ENCODE results near the gene SHCBP1L. TPM values are rescaled to one million over a fixed set of nuclear protein-coding genes. Genes with fewer than 3 reads are reported as not detected.

The SHCBP1L gene
- total and polyA plus RNA-seq, 2 donors (not counting 1 experiment from before 2014, with no cell fraction given) = not detected

- Histone ChIP-seq H2AFZ (ENCODE audit: low read length) (no peak overlapping the region), H3K27ac (ENCODE audit: insufficient read depth, low read length) (no peak overlapping the region), H4K20me1 (ENCODE audit: control insufficient read depth, extremely low read depth, insufficient read depth, low read length) (no peaks in the 10 kb centered on the region), H3K79me2 (ENCODE audit: control insufficient read depth, insufficient read depth, low read length) (no peaks in the 10 kb centered on the region), H3K36me3 (ENCODE audit: control insufficient read depth, insufficient read depth, low read length) (peaks cover 28% of the 10 kb centered on the region), H3K9ac (ENCODE audit: insufficient read depth, low read length) (no peak overlapping the region), H3K4me1 (ENCODE audit: control insufficient read depth, extremely low read depth, insufficient read depth, low read length) (no peaks in the 10 kb centered on the region), H3K4me2 (ENCODE audit: extremely low read depth, insufficient read depth, low read length) (no peak overlapping the region), H3K9me3 (ENCODE audit: control insufficient read depth, insufficient read depth, low read depth, low read length) (no peaks in the 10 kb centered on the region), H3K27me3 (ENCODE audit: control insufficient read depth, insufficient read depth, low read length) (no peaks in the 10 kb centered on the region), H3K4me3 (replicated peaks in 1 of 4; ENCODE audit: control extremely low read depth in 1 of 4, insufficient read depth in 1 of 4, low read depth in 3 of 4, low read length in 4 of 4) (no peak overlapping the region)
- TF ChIP-seq CTCF (conservative IDR thresholded peaks at IDR 0.05 in 1 of 2, IDR thresholded peaks at IDR 0.05 in 1 of 2; ENCODE audit: low read depth in 1 of 2, low read length in 2 of 2) = no peak
- TF ChIP-seq EZH2 (IDR thresholded peaks at IDR 0.05; ENCODE audit: low read length, missing control alignments) = no peak
- no peak for DNase-seq (ENCODE audit: low read depth in 2 of 2)
Observed at GRCh38 chr1:182884872-182885271, 68.1 kb downstream of the SHCBP1L start.

GRCh38 chr1:182877842-182878241 lies 75.1 kb downstream of the SHCBP1L start:
- no peak for TF ChIP-seq CTCF (conservative IDR thresholded peaks at IDR 0.05 in 1 of 2, IDR thresholded peaks at IDR 0.05 in 1 of 2; ENCODE audit: low read depth in 1 of 2, low read length in 2 of 2)
- TF ChIP-seq EZH2 (IDR thresholded peaks at IDR 0.05; ENCODE audit: low read length, missing control alignments) = no peak
- Histone ChIP-seq H3K9ac (ENCODE audit: insufficient read depth, low read length) (no peak overlapping the region), H3K27ac (ENCODE audit: insufficient read depth, low read length) (no peak overlapping the region), H3K9me3 (ENCODE audit: control insufficient read depth, insufficient read depth, low read depth, low read length) (no peaks in the 10 kb centered on the region), H4K20me1 (ENCODE audit: control insufficient read depth, extremely low read depth, insufficient read depth, low read length) (no peaks in the 10 kb centered on the region), H3K4me1 (ENCODE audit: control insufficient read depth, extremely low read depth, insufficient read depth, low read length) (no peaks in the 10 kb centered on the region), H3K4me3 (replicated peaks in 1 of 4; ENCODE audit: control extremely low read depth in 1 of 4, insufficient read depth in 1 of 4, low read depth in 3 of 4, low read length in 4 of 4) (no peak overlapping the region), H3K36me3 (ENCODE audit: control insufficient read depth, insufficient read depth, low read length) (peaks cover 27% of the 10 kb centered on the region), H3K79me2 (ENCODE audit: control insufficient read depth, insufficient read depth, low read length) (no peaks in the 10 kb centered on the region), H2AFZ (ENCODE audit: low read length) (no peak overlapping the region), H3K27me3 (ENCODE audit: control insufficient read depth, insufficient read depth, low read length) (no peaks in the 10 kb centered on the region), H3K4me2 (ENCODE audit: extremely low read depth, insufficient read depth, low read length) (no peak overlapping the region)
- DNase-seq (ENCODE audit: low read depth in 2 of 2) = no peak

- no peak overlapping the region for H3K9ac ChIP-seq (ENCODE audit: insufficient read depth, low read length)
- H4K20me1 ChIP-seq (ENCODE audit: control insufficient read depth, extremely low read depth, insufficient read depth, low read length) = no peaks in the 10 kb centered on the region
- DNase-seq (ENCODE audit: low read depth in 2 of 2) = no peak
- no peak overlapping the region for H2AFZ ChIP-seq (ENCODE audit: low read length)
- no peak for TF ChIP-seq EZH2 (IDR thresholded peaks at IDR 0.05; ENCODE audit: low read length, missing control alignments)
- no peak for TF ChIP-seq CTCF (conservative IDR thresholded peaks at IDR 0.05 in 1 of 2, IDR thresholded peaks at IDR 0.05 in 1 of 2; ENCODE audit: low read depth in 1 of 2, low read length in 2 of 2)
- H3K36me3 ChIP-seq (ENCODE audit: control insufficient read depth, insufficient read depth, low read length) = peaks cover 29% of the 10 kb centered on the region
- H3K4me1 ChIP-seq (ENCODE audit: control insufficient read depth, extremely low read depth, insufficient read depth, low read length) = no peaks in the 10 kb centered on the region
- H3K27ac ChIP-seq (ENCODE audit: insufficient read depth, low read length) = no peak overlapping the region
- no peaks in the 10 kb centered on the region for H3K79me2 ChIP-seq (ENCODE audit: control insufficient read depth, insufficient read depth, low read length)
- no peaks in the 10 kb centered on the region for H3K27me3 ChIP-seq (ENCODE audit: control insufficient read depth, insufficient read depth, low read length)
- no peaks in the 10 kb centered on the region for H3K9me3 ChIP-seq (ENCODE audit: control insufficient read depth, insufficient read depth, low read depth, low read length)
- H3K4me3 ChIP-seq (replicated peaks in 1 of 4; ENCODE audit: control extremely low read depth in 1 of 4, insufficient read depth in 1 of 4, low read depth in 3 of 4, low read length in 4 of 4) = no peak overlapping the region
- no peak overlapping the region for H3K4me2 ChIP-seq (ENCODE audit: extremely low read depth, insufficient read depth, low read length)
Observed at GRCh38 chr1:182877331-182877730, 75.6 kb downstream of the SHCBP1L start.

Data from fibroblast of lung (primary cell).